GM06990 (cell line): Measurements from ENCODE around the gene GPR52.

ENCODE experiments used
- DNase-seq: peaks from one replicate; pipeline ENCODE4 v3.0.0-alpha.2; 2011; ENCODE audit not compliant: insufficient read length; ENCODE audit errors: extremely low read depth
- H3K27me3 ChIP-seq: replicated peaks from 2 replicates; pipeline ENCODE4 v1.6.0; 2011; ENCODE audit warnings: low read length; ENCODE audit not compliant: control insufficient read depth, insufficient read depth
- H3K36me3 ChIP-seq: 2 replicates; pipeline ENCODE4 v1.5.1; 2011; ENCODE audit warnings: low read length; ENCODE audit not compliant: control insufficient read depth, insufficient read depth
- H3K4me3 ChIP-seq: replicated peaks from 2 replicates; pipeline ENCODE4 v1.5.1; 2011; ENCODE audit warnings: low read depth, mild to moderate bottlenecking, control low read depth, low read length
- TF ChIP-seq, protein P1 (sequence below): IDR thresholded peaks from 2 replicates; pipeline ENCODE4 v1.5.1; 2011; ENCODE audit warnings: low read length, control low read depth, mild to moderate bottlenecking, inconsistent platforms; ENCODE audit not compliant: insufficient read depth, poor library complexity, severe bottlenecking

Gene GPR52

DNA sequence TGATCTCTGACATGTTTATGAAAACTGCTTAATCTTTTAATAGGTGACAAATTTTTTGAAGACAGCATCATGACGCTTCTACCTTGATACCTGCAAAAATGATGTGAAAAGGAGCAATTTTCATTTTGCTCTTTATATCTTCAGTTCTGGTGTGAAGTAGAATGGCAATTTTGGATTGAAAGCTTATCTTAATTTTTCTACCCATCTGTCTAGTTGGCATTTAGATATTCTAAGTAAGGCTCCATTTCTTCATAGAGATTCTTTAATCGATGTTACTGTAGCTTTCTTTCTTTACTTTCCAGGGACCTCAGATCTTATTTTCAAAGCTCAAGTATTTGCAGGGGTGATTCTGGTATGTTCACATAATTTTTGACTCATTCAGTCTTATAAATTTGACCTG lies 32.3 kb upstream of the GPR52 start:
- Histone ChIP-seq H3K27me3 (no peaks in the 10 kb centered on the region), H3K36me3 (no peaks in the 10 kb centered on the region), H3K4me3 (no peak overlapping the region)
- DNase-seq = no peak
- TF ChIP-seq, protein P1, sequence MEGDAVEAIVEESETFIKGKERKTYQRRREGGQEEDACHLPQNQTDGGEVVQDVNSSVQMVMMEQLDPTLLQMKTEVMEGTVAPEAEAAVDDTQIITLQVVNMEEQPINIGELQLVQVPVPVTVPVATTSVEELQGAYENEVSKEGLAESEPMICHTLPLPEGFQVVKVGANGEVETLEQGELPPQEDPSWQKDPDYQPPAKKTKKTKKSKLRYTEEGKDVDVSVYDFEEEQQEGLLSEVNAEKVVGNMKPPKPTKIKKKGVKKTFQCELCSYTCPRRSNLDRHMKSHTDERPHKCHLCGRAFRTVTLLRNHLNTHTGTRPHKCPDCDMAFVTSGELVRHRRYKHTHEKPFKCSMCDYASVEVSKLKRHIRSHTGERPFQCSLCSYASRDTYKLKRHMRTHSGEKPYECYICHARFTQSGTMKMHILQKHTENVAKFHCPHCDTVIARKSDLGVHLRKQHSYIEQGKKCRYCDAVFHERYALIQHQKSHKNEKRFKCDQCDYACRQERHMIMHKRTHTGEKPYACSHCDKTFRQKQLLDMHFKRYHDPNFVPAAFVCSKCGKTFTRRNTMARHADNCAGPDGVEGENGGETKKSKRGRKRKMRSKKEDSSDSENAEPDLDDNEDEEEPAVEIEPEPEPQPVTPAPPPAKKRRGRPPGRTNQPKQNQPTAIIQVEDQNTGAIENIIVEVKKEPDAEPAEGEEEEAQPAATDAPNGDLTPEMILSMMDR = no peak

DNA sequence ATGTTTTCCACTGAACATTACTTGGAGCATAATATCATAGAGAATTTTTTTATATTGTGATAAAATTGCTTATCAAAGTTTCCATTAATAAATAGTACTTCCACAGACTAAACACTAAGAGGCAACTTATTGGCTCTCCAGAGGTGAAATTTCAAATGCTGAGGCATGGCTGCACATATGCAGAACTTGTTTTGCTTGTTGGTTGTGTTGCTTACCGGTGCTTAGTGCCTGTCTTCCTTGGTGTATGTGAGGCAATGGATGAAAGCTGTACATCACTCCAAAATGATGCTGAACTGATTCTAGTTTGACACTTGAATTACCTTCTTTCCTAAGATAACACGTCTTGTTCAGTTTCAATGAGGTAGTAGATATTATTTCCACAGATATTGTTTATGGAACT lies 29.8 kb upstream of the GPR52 start:
- TF ChIP-seq, protein P1 = no peak
- Histone ChIP-seq H3K27me3 (no peaks in the 10 kb centered on the region), H3K4me3 (no peak overlapping the region), H3K36me3 (no peaks in the 10 kb centered on the region; the same call in 1 of the 2 replicates)
- no peak for DNase-seq

DNA sequence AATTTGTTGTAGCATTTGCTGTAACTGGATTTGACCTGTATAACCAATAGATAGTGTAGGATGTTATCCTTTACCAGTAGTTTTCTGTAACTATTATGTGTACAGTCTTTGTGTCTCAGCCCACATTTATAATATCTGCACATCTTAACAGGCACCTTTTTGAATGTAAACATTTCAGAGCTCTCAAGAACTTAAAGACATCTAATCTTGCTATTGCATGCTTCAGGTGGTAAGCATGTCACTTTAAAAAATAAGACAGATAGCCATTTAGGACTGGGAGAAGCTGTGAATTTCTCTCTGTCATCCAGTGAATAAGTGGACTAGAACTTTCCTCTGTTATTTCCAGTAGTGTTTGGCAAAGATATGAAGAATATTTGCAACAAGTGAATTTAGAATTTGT lies 22.6 kb upstream of the GPR52 start:
- no peak for DNase-seq
- Histone ChIP-seq H3K4me3 (no peak overlapping the region), H3K36me3 (no peaks in the 10 kb centered on the region; the same call in 1 of the 2 replicates), H3K27me3 (no peaks in the 10 kb centered on the region)
- TF ChIP-seq, protein P1 = no peak

DNA sequence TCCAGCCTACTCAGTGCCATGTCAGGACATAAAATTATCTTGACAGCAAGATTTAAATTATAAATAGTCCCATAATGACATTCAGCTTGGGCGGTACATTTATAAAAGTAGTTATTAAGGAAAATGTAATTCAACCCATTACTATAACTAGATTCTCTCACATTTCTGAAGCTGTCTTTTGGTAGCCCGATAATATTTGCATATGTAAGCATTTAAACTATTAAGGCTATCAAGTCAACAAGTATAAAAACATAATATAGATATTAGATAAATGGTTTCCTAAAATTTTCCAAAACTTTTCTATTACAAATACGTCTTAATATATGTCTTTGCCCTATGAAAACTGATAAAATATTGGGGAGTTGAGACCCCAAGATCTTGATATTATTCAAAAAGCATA lies 21.6 kb upstream of the GPR52 start:
- H3K4me3 ChIP-seq = no peak overlapping the region
- no peaks in the 10 kb centered on the region for H3K27me3 ChIP-seq
- no peak for DNase-seq
- H3K36me3 ChIP-seq = no peaks in the 10 kb centered on the region; the same call in 1 of the 2 replicates
- TF ChIP-seq, protein P1 = no peak

DNA sequence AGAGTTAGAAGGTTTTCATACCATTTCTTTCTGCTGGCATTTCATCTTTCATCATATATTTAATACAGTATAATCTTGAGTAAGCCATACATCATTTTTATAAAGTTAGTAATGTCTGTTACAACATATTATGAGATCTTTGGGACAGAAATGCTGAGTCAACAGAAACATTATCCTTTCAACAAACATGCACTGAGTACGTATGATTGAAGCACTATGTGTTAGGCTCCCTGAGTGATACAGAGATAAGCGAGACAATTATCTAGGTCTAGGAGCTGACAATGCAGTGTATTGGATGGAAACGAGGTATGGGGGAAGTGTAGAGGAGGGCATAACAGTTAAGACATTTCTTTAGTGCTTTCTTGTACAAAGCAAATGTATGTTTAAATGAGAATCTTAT lies 19.7 kb upstream of the GPR52 start:
- TF ChIP-seq, protein P1 = no peak
- Histone ChIP-seq H3K4me3 (no peak overlapping the region), H3K36me3 (no peaks in the 10 kb centered on the region; the same call in 1 of the 2 replicates), H3K27me3 (no peaks in the 10 kb centered on the region)
- DNase-seq = no peak

DNA sequence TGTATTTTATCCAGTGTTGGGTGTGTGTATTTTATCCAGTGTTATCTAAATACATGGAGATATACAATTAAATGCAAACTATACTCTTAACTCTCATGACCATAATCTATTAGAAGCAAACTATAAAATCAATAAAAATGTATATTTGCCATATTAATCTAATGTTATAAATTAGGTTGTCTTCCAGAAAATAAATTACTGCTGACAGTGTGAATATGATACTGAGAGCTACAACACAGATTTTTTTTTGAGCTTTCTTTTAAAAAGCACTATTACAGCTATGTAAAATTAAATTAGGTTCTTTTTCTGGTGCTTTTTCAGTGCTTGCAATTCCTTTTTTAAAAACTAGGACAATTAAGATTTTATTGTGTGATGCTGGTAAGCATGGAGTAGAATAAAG lies 19.0 kb upstream of the GPR52 start:
- TF ChIP-seq, protein P1 = no peak
- no peaks in the 10 kb centered on the region for H3K27me3 ChIP-seq
- no peak for DNase-seq
- no peaks in the 10 kb centered on the region; the same call in 1 of the 2 replicates for H3K36me3 ChIP-seq
- no peak overlapping the region for H3K4me3 ChIP-seq
